CD4-positive, alpha-beta T cell (primary cell): Measurements from ENCODE around the gene DOCK8. TPM values are rescaled to one million over a fixed set of nuclear protein-coding genes. Genes with fewer than 3 reads are reported as not detected.

Experiments used
- ATAC-seq: fragments of 200-7000 bp; cut with Tn5 transposase; one replicate; pipeline ENCODE4 v1.10.0; 2022; ENCODE audit warnings: mild to moderate bottlenecking; ENCODE audit not compliant: poor library complexity
- CTCF ChIA-PET: fragments of 350-600 bp; sonication (Branson Sonifier 250); formaldehyde crosslinking; loops from one replicate; lab custom pipeline; 2021; ENCODE audit warnings: antibody characterized with exemption, inconsistent platforms; lab: Charles Lee
- POLR2A ChIA-PET: fragments of 350-600 bp; sonication (Branson Sonifier 250); formaldehyde crosslinking; loops from one replicate; lab custom pipeline; 2021; ENCODE audit warnings: antibody characterized with exemption, inconsistent platforms; lab: Charles Lee
- DNase-seq, 14 experiments: peaks; one replicate each; pipeline ENCODE4 v3.0.0-alpha.2; 2013 to 2020; ENCODE audit warnings: mixed read lengths in 2 of 14
- H3K27ac ChIP-seq, 2 donors: one replicate each; pipeline versions ENCODE4 v1.5.1 to v1.7.0; 2013; ENCODE audit warnings: low read length in 2 of 2, low read depth in 1 of 2, mild to moderate bottlenecking in 1 of 2
- H3K27me3 ChIP-seq, 2 experiments: 1 replicate in 1 of 2; 2 replicates in 1 of 2; pipeline versions ENCODE4 v1.6.1 to v1.7.0; 2013; ENCODE audit warnings: low read length in 2 of 2, control low read depth in 1 of 2, mild to moderate bottlenecking in 1 of 2, moderate library complexity in 1 of 2; ENCODE audit not compliant: insufficient read depth in 2 of 2, control insufficient read depth in 1 of 2
- H3K36me3 ChIP-seq: one replicate; pipeline ENCODE4 v1.6.1; 2013; ENCODE audit warnings: low read length, control low read depth; ENCODE audit not compliant: insufficient read depth
- H3K4me1 ChIP-seq: one replicate; pipeline ENCODE4 v1.6.1; 2013; ENCODE audit warnings: low read length, control low read depth; ENCODE audit not compliant: insufficient read depth
- H3K4me3 ChIP-seq: one replicate; pipeline ENCODE4 v1.5.1; 2013; ENCODE audit warnings: mild to moderate bottlenecking, low read length, moderate library complexity
- H3K9me3 ChIP-seq, 2 experiments: 1 replicate in 1 of 2; 2 replicates in 1 of 2; pipeline versions ENCODE4 v1.6.1 to v1.7.0; 2013; ENCODE audit warnings: low read length in 2 of 2, mild to moderate bottlenecking in 2 of 2, control low read depth in 1 of 2, moderate library complexity in 1 of 2; ENCODE audit not compliant: control insufficient read depth in 1 of 2, insufficient read depth in 1 of 2
- H3K27ac Mint-ChIP-seq: one replicate; pipeline ENCODE4 v1.8.0; 2020; ENCODE audit warnings: mixed read lengths
- H3K27me3 Mint-ChIP-seq: one replicate; pipeline ENCODE4 v1.8.0; 2021; ENCODE audit warnings: mixed read lengths
- H3K36me3 Mint-ChIP-seq: one replicate; pipeline ENCODE4 v1.8.0; 2021; ENCODE audit warnings: low read depth, mixed read lengths
- H3K4me1 Mint-ChIP-seq: one replicate; pipeline ENCODE4 v1.8.0; 2021; ENCODE audit warnings: low read depth, mixed read lengths
- H3K4me3 Mint-ChIP-seq: one replicate; pipeline ENCODE4 v1.8.0; 2020; ENCODE audit warnings: mild to moderate bottlenecking, mixed read lengths
- H3K9me3 Mint-ChIP-seq: one replicate; pipeline ENCODE4 v1.8.0; 2020; ENCODE audit warnings: mixed read lengths
- intact Hi-C, 2 experiments: fragments of 100-400 bp; cut with DNase I in 1 of 2; cut with micrococcal nuclease in 1 of 2; formaldehyde crosslinking; loops; one replicate each; pipeline versions ENCODE4 v1.15.1 to v1.9.0; 2023 to 2025; cut with DNase I, micrococcal nuclease
- total RNA-seq, 174 experiments: library from RNA in 2 of 174; stranded (reverse) in 2 of 174; gene quantifications; one replicate each; pipeline ENCODE4 v1.2.3 and lab custom pipeline; 2021 to 2026
- TF ChIP-seq, protein P1 (sequence below): fragments of 200-600 bp; IDR thresholded peaks from one replicate; pipeline ENCODE4 v1.8.0; 2022; ENCODE audit warnings: antibody characterized with exemption, mild to moderate bottlenecking

The DOCK8 gene
- total RNA-seq, 2 experiments from 2014 or later, result 123 to 126 TPM

GRCh38 chr9:251398-251797 lies 36.7 kb downstream of the DOCK8 start:
- Mint-ChIP-seq H3K4me1 (peaks cover 4% of the 10 kb centered on the region), H3K27ac (no peak overlapping the region), H3K9me3 (no peaks in the 10 kb centered on the region), H3K36me3 (no peaks in the 10 kb centered on the region), H3K4me3 (no peak overlapping the region), H3K27me3 (peaks cover 5% of the 10 kb centered on the region)
- intact Hi-C loops, result no loop called here
- Histone ChIP-seq H3K4me3 (no peak overlapping the region), H3K9me3 (no peaks in the 10 kb centered on the region), H3K27ac (no peak overlapping the region), H3K36me3 (no peaks in the 10 kb centered on the region), H3K27me3 (no peaks in the 10 kb centered on the region), H3K4me1 (peaks cover 8% of the 10 kb centered on the region)
- TF ChIP-seq, protein P1, sequence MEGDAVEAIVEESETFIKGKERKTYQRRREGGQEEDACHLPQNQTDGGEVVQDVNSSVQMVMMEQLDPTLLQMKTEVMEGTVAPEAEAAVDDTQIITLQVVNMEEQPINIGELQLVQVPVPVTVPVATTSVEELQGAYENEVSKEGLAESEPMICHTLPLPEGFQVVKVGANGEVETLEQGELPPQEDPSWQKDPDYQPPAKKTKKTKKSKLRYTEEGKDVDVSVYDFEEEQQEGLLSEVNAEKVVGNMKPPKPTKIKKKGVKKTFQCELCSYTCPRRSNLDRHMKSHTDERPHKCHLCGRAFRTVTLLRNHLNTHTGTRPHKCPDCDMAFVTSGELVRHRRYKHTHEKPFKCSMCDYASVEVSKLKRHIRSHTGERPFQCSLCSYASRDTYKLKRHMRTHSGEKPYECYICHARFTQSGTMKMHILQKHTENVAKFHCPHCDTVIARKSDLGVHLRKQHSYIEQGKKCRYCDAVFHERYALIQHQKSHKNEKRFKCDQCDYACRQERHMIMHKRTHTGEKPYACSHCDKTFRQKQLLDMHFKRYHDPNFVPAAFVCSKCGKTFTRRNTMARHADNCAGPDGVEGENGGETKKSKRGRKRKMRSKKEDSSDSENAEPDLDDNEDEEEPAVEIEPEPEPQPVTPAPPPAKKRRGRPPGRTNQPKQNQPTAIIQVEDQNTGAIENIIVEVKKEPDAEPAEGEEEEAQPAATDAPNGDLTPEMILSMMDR, result no peak
- ChIA-PET POLR2A (no interaction called here), CTCF (no interaction called here)
- ATAC-seq (no peak), DNase-seq (no peak)

GRCh38 chr9:253539-253938 lies 38.9 kb downstream of the DOCK8 start:
- H3K36me3 Mint-ChIP-seq, result no peaks in the 10 kb centered on the region
- POLR2A ChIA-PET, result no interaction called here
- TF ChIP-seq, protein P1, result no peak

GRCh38 chr9:254516-254915 lies 39.9 kb downstream of the DOCK8 start:
- Histone ChIP-seq H3K27me3 (no peaks in the 10 kb centered on the region), H3K9me3 (no peaks in the 10 kb centered on the region), H3K27ac (no peak overlapping the region), H3K4me3 (no peak overlapping the region), H3K4me1 (no peaks in the 10 kb centered on the region), H3K36me3 (no peaks in the 10 kb centered on the region)
- ChIA-PET POLR2A (no interaction called here), CTCF (no interaction called here)
- intact Hi-C loops, result no loop called here
- Mint-ChIP-seq H3K36me3 (no peaks in the 10 kb centered on the region), H3K27ac (no peak overlapping the region), H3K27me3 (peaks cover 12% of the 10 kb centered on the region), H3K4me3 (no peak overlapping the region), H3K4me1 (no peaks in the 10 kb centered on the region), H3K9me3 (no peaks in the 10 kb centered on the region)
- ATAC-seq (no peak), DNase-seq (no peak)
- TF ChIP-seq, protein P1, result no peak

More at GRCh38 chr9:253539-253938, 38.9 kb downstream of the DOCK8 start:
- Mint-ChIP-seq H3K4me3 (no peak overlapping the region), H3K4me1 (peaks cover 4% of the 10 kb centered on the region), H3K27ac (no peak overlapping the region), H3K9me3 (no peaks in the 10 kb centered on the region), H3K27me3 (peaks cover 12% of the 10 kb centered on the region)
- DNase-seq (no peak), ATAC-seq (no peak)
- H3K4me3 ChIP-seq, result no peak overlapping the region
- H3K4me1 ChIP-seq, result peaks cover 8% of the 10 kb centered on the region
- no peak overlapping the region for H3K27ac ChIP-seq
- no peaks in the 10 kb centered on the region for H3K36me3 ChIP-seq
- CTCF ChIA-PET, result no interaction called here
- H3K27me3 ChIP-seq, result no peaks in the 10 kb centered on the region
- intact Hi-C loops, result no loop called here
- H3K9me3 ChIP-seq, result no peaks in the 10 kb centered on the region
